MG63 (cell line): ENCODE data around the gene IGLL5. TPM values are rescaled to one million over a fixed set of nuclear protein-coding genes. Genes with fewer than 3 reads are reported as not detected.
A peak's percentile ranks its signal among the peaks of the same experiment; 100 is the strongest.

Source experiments
- DNase-seq: peaks from one replicate; pipeline ENCODE4 v3.0.0-alpha.2; 2020
- H3K27me3 ChIP-seq: fragments of 250-450 bp; sonication (Bioruptor Pico); 2 replicates; pipeline ENCODE4 v1.5.1; 2020; ENCODE audit warnings: mild to moderate bottlenecking, moderate library complexity
- H3K36me3 ChIP-seq: fragments of 250-450 bp; sonication (Bioruptor Pico); 2 replicates; pipeline ENCODE4 v1.5.1; 2020; ENCODE audit warnings: mild to moderate bottlenecking, moderate library complexity
- H3K4me3 ChIP-seq: fragments of 250-450 bp; sonication (Bioruptor Pico); 2 replicates; pipeline ENCODE4 v1.5.1; 2020; ENCODE audit warnings: mild to moderate bottlenecking, moderate library complexity
- H3K9me3 ChIP-seq: fragments of 250-450 bp; sonication (Bioruptor Pico); 2 replicates; pipeline ENCODE4 v1.5.1; 2020; ENCODE audit warnings: mild to moderate bottlenecking, moderate library complexity
- total RNA-seq: library from RNA; depleted of rRNA; stranded (reverse); fragments of >200 nt; shearing (Covaris generic); gene quantifications from 2 replicates; pipeline ENCODE4 v1.2.3, GENCODE V29; 2014; ENCODE audit warnings: low replicate concordance

Gene IGLL5
- total RNA-seq, 1 experiment from 2014 or later = not detected

DNA sequence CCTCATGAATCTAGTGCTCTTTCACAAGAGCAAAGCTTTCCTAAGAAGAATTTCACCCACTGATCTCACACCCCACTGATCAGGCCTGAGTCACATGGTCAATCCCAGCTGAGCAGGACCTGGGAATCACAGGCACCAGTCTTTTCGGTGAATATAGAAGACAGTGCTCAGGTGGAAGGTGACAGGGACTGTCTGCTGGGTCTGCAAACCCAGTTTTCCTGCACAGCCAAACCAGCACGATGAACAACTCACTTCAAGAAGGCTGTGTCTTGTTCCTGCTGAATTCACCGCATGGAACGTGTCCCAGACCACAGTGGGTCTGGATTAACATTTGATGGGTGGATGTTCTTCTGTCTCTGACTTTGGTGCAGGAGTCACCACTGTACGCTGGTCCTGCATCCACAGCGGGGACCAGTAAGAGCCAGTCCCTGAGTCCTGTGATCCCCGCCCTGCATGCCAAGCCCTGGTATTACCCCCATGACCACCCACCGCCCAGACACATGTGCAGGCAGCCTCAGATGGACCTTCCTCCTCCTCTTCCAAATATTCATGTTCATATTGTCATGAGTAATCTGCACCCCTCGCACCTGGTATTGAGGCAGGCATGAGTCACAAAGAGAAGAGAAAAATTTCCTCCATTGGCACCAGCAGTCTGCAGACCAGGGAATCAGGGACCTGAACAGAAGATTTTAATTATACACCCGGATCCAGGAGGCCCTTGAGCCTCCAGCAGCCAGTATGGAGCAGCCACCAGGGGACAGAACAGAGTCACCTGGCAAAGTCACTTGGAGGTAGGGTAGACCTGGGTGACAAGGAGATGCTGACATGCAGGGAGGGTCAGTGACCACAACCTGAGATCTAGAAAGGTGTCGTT is 8.6 kb upstream of the IGLL5 start:
- Histone ChIP-seq H3K9me3 (peaks cover 2% of the 10 kb centered on the region; the same call in 1 of the 2 replicates), H3K27me3 (no peaks in the 10 kb centered on the region; the same call in 1 of the 2 replicates), H3K4me3 (no peak overlapping the region), H3K36me3 (no peaks in the 10 kb centered on the region)
- no peak for DNase-seq

- H3K9me3 ChIP-seq = no peaks in the 10 kb centered on the region; the same call in 1 of the 2 replicates
- no peak overlapping the region for H3K4me3 ChIP-seq
- no peaks in the 10 kb centered on the region; the same call in 1 of the 2 replicates for H3K27me3 ChIP-seq
- no peaks in the 10 kb centered on the region for H3K36me3 ChIP-seq
- DNase-seq = no peak
These were observed 7.9 kb upstream of the IGLL5 start for GRCh38 chr22:22879675-22880155.

DNA sequence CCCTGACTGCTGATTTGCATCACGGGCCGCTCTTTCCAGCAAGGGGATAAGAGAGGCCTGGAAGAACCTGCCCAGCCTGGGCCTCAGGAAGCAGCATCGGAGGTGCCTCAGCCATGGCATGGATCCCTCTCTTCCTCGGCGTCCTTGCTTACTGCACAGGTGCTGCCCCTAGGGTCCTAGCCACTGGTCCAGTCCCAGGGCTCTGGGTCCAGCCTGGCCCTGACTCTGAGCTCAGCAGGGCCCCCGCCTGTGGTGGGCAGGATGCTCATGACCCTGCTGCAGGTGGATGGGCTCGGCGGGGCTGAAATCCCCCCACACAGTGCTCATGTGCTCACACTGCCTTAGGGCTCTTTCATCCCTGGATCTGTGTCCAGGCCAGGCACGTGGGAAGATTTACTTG is 7.0 kb upstream of the IGLL5 start:
- Histone ChIP-seq H3K9me3 (no peaks in the 10 kb centered on the region), H3K27me3 (no peaks in the 10 kb centered on the region; the same call in 1 of the 2 replicates)
- no peak for DNase-seq

DNA sequence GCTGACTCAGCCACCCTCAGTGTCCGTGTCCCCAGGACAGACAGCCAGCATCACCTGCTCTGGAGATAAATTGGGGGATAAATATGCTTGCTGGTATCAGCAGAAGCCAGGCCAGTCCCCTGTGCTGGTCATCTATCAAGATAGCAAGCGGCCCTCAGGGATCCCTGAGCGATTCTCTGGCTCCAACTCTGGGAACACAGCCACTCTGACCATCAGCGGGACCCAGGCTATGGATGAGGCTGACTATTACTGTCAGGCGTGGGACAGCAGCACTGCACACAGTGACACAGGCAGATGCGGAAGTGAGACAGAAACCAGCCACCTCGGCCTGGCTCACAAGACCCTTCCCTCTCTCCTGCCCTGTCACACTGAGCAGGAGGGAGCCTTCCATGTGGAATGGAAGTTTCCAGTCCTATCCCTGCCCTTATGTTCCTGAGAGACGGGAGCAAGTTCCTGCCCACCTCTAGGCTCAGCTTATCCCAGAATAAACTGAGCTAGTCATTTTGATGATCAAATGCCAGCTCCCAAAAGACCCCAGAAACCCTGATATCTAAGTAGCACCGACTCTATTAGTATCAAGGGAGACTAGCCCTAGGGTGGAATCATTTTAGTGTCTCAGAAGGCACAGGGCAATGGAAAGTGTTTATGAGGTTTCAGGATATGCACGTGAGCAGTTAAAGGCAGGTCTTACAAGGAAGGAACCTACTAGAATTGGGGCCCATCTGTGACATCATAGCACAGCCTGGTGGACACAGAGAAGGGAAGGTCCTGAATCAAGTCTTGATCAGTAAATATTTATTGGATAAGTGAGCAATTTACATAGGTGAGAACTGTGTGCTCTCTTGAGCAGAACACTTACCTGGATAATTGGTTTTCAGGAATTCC is 6.3 kb upstream of the IGLL5 start:
- H3K4me3 ChIP-seq = no peak overlapping the region
- no peak for DNase-seq

More for the DNA sequence above, 7.0 kb upstream of the IGLL5 start:
- no peak overlapping the region for H3K4me3 ChIP-seq
- no peaks in the 10 kb centered on the region for H3K36me3 ChIP-seq

GRCh38 chr22:22882033-22882717 is 5.4 kb upstream of the IGLL5 start:
- H3K36me3 ChIP-seq = no peaks in the 10 kb centered on the region
- peaks cover 3% of the 10 kb centered on the region; the same call in 1 of the 2 replicates for H3K27me3 ChIP-seq
- no peaks in the 10 kb centered on the region for H3K9me3 ChIP-seq
- H3K4me3 ChIP-seq = no peak overlapping the region
- DNase-seq = no peak

More for the DNA sequence above, 6.3 kb upstream of the IGLL5 start:
- no peaks in the 10 kb centered on the region for H3K9me3 ChIP-seq
- no peaks in the 10 kb centered on the region; the same call in 1 of the 2 replicates for H3K27me3 ChIP-seq
- H3K36me3 ChIP-seq = no peaks in the 10 kb centered on the region

GRCh38 chr22:22883090-22883727 is 4.4 kb upstream of the IGLL5 start:
- H3K9me3 ChIP-seq = no peaks in the 10 kb centered on the region
- DNase-seq = no peak
- no peak overlapping the region for H3K4me3 ChIP-seq
- H3K36me3 ChIP-seq = no peaks in the 10 kb centered on the region
- H3K27me3 ChIP-seq = peaks cover 3% of the 10 kb centered on the region; the same call in 1 of the 2 replicates

GRCh38 chr22:22884010-22884887 is 3.4 kb upstream of the IGLL5 start:
- H3K27me3 ChIP-seq = peaks cover 3% of the 10 kb centered on the region; the same call in 1 of the 2 replicates
- H3K36me3 ChIP-seq = no peaks in the 10 kb centered on the region
- DNase-seq = peak; percentile 48
- no peak overlapping the region for H3K4me3 ChIP-seq
- no peaks in the 10 kb centered on the region for H3K9me3 ChIP-seq

DNA sequence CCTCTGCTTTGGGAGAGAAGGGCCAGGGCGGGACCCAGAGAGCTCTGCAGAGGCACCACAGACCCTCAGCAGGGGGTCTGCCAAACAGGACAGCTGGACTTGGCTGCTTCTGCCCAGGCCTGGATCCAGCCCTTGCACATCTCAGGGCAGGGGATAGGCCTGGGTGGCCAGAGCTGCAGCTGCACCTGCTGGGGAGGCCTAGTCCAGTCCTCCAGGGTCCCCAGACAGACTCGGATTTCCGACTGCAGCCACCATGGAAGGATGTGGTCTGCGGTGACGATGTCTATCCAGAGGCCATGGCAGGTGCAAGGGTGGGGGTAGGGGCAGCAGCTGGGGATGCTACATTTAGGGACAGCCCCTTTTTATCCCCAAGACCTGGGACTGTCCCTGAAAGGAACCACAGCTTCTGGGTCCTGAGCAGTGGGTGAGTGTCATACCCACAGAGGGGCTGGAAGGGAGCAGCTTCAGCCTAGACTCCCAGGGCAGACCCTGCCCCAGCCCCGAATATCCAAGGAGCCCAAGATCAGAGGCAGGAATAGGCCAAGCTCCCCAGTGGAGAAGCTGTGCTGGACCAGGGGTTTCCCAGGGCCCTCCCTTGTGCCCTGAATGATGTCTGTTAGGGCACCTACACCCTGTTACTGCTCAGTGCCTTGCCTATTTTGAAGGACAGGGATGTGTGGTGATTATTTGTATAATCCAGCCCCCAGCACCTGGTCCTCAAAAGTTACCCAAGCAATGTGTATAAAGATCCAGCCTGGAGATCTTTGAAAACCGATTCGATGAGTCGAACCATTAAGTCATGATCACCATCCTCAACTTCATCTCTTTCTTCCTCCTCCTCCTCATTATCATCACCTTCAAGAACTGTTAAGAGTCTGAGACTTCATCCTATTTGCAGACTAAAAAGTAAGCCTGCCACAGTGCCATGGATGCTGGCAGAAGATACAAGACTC is 2.5 kb upstream of the IGLL5 start:
- H3K9me3 ChIP-seq = no peaks in the 10 kb centered on the region
- DNase-seq = no peak

DNA sequence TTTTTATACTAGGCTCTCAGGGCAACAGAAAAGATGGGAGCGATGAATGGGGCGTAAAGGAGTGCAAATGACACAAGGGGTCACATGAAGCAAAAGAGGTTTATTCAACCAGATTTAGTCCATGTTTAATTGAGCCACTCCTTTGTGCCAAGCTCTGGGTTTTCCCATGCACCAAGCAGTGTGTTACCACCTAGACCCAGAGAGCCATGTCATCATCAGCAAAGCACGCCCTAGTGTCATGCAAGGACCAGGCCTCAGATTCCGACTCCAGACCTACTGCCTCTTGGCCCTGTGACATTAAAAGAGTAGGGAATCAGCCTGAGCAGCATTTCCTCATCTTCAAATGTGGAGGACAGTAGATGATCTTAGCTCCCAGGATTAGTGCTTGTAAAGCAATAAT is 1.1 kb upstream of the IGLL5 start:
- DNase-seq = no peak
- Histone ChIP-seq H3K4me3 (no peak overlapping the region), H3K36me3 (no peaks in the 10 kb centered on the region), H3K27me3 (peaks cover 11% of the 10 kb centered on the region; the same call in 1 of the 2 replicates), H3K9me3 (no peaks in the 10 kb centered on the region)

More for the DNA sequence above, 2.5 kb upstream of the IGLL5 start:
- Histone ChIP-seq H3K4me3 (no peak overlapping the region), H3K36me3 (no peaks in the 10 kb centered on the region), H3K27me3 (peaks cover 3% of the 10 kb centered on the region; the same call in 1 of the 2 replicates)

GRCh38 chr22:22888571-22889353 is 1.1 kb downstream of the IGLL5 start:
- Histone ChIP-seq H3K27me3 (peaks cover 20% of the 10 kb centered on the region; the same call in 1 of the 2 replicates), H3K9me3 (no peaks in the 10 kb centered on the region), H3K36me3 (no peaks in the 10 kb centered on the region), H3K4me3 (no peak overlapping the region)
- no peak for DNase-seq

- Histone ChIP-seq H3K9me3 (no peaks in the 10 kb centered on the region), H3K36me3 (no peaks in the 10 kb centered on the region), H3K4me3 (no peak overlapping the region), H3K27me3 (peaks cover 20% of the 10 kb centered on the region; the same call in 1 of the 2 replicates)
- DNase-seq = no peak
These were observed 2.5 kb downstream of the IGLL5 start for GRCh38 chr22:22890085-22890484.

- Histone ChIP-seq H3K4me3 (no peak overlapping the region), H3K36me3 (no peaks in the 10 kb centered on the region), H3K27me3 (peaks cover 20% of the 10 kb centered on the region; the same call in 1 of the 2 replicates), H3K9me3 (no peaks in the 10 kb centered on the region)
- DNase-seq = no peak
These were observed 3.6 kb downstream of the IGLL5 start for GRCh38 chr22:22891139-22891621.
